GM13976 (cell line): Measurements from ENCODE around the gene BEX5.
A peak's percentile ranks its signal among the peaks of the same experiment; 100 is the strongest.
"Not testable (repeated sequence)": the region's sequence is repeated elsewhere in the genome, so short reads cannot be mapped to it uniquely, and the experiment has no call there.

ENCODE experiments used
- DNase-seq: peaks from one replicate; pipeline ENCODE4 v3.0.0; 2012; ENCODE audit warnings: low spot score
- CTCF ChIP-seq: IDR thresholded peaks from 2 replicates; pipeline ENCODE4 v1.5.1; 2012; ENCODE audit warnings: borderline replicate concordance, mild to moderate bottlenecking; ENCODE audit not compliant: insufficient read depth; ENCODE audit errors: extremely low read depth, missing control alignments, control extremely low read depth
- in situ Hi-C: fragments of 300-500 bp; cut with MboI; formaldehyde crosslinking; loops from one replicate; pipeline ENCODE4 v1.12.0; 2022; ENCODE audit warnings: low sequenced_read_pairs, mixed read lengths, inconsistent platforms; ENCODE audit not compliant: unreplicated experiment

BEX5 gene

GRCh38 chrX:102155806-102156179 lies at the start of gene BEX5:
TSS of gene BEX5 (minus strand) at chrX:102155977. CDS start at chrX:102154265, 1,712 bp downstream.
- DNase-seq: peak; percentile 50
- TF ChIP-seq CTCF: no peak
- in situ Hi-C loops: no loop called here

DNA sequence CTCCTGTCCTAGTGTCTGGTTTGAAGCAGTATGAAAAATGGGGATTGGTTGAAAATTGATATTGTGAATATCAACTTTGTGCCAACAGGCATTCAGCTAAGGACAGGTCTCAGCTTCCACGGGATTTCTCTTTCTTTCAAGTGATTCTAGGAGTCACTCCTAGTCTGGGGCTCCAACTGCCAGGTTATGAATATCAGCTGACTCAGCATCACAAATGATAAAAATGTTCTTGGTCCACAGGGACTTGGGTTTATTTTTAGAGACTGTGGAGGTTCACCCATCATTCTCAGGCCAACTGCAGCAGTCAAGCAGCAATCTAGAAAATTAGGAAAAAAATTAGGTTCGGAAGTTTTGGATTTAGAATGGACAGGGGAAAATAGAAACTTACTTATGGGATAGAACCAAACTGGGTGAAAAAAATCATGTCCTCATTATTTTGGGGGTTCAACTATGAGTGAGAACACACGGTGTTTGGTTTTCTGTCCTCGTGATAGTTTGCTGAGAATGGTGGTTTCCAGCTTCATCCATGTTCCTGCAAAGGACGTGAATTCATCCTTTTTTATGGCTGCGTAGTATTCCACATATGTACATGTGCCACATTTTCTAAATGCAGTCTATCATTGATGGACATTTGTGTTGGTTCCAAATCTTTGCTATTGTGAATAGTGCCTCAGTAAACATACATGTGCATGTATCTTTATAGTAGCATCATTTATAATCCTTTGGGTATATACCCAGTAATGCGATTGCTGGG lies 30.4 kb upstream of the BEX5 start:
- TF ChIP-seq CTCF: no peak
- in situ Hi-C loops: no loop called here
- DNase-seq: no peak

GRCh38 chrX:102154900-102155805 lies 624 bp downstream of the BEX5 start:
- in situ Hi-C loops: no loop called here
- DNase-seq: no peak
- TF ChIP-seq CTCF: no peak

GRCh38 chrX:102154218-102154860 lies 1.4 kb downstream of the BEX5 start:
- in situ Hi-C loops: no loop called here
- no peak for DNase-seq
- TF ChIP-seq CTCF: no peak

GRCh38 chrX:102142274-102142673 lies 13.5 kb downstream of the BEX5 start, which contains the start of gene TCEAL6:
TSS of gene TCEAL6 (minus strand) at chrX:102142481.
- in situ Hi-C loops, DNase-seq: not testable (repeated sequence)

DNA sequence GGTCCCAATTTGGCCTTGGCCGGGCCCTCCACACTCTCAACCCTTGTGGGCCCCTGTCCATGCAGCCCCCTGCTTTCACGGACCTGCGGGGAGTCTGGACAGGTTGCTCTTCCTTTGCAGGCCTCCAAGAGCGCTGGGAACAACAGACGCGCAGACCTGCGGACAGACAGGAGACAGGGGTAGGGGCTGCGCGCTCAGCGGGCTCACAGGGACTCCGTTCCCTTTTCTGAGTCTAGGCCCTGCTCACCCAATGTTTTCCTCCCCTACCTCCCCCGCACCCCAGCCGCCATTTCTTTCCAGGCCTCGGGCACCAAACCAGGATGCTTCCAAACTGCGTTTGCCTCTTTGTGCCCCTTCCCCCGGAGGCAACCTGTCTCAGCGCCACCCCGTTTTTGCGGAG lies 14.1 kb downstream of the BEX5 start:
- in situ Hi-C loops, DNase-seq: not testable (repeated sequence)

DNA sequence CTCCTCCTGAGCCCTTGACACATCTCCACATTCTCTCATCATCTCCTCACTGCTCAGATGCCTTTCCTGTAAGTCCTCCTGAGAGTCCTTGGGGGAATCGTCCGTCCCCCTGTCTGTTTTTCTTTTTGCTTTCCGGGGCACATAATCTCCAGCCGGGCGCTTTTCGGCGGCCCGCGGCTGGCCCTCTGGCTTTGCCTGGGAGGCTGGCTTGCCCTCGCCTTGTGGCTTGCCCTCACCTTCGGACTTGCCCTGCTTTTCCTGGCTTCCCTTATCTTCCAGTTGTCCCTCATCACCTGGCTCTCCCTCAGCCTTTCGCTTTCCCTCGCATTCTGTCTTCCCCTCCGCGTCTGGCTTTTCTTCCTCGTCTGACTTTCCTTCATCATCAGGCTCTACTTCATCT lies 14.9 kb downstream of the BEX5 start:
- DNase-seq, in situ Hi-C loops: not testable (repeated sequence)

GRCh38 chrX:102138064-102138463 lies 17.7 kb downstream of the BEX5 start:
- DNase-seq: no peak
- in situ Hi-C loops: no loop called here
- TF ChIP-seq CTCF: no peak
